Lower lobe of right lung (tissue), 2 donors: Measurements from ENCODE around the gene MYO1D. TPM values are rescaled to one million over a fixed set of nuclear protein-coding genes. Genes with fewer than 3 reads are reported as not detected.
"Not testable (repeated sequence)": the region's sequence is repeated elsewhere in the genome, so short reads cannot be mapped to it uniquely, and the experiment has no call there.

Source experiments
- ATAC-seq, 2 donors: fragments of 200-7000 bp; cut with Tn5 transposase; one replicate each; pipeline ENCODE4 v1.9.1; 2020 to 2022; ENCODE audit warnings: mild to moderate bottlenecking in 2 of 2, moderate library complexity in 2 of 2
- DNase-seq: peaks from one replicate; pipeline ENCODE4 v3.0.0-alpha.2; 2020
- H3K27ac ChIP-seq: fragments of 200-600 bp; one replicate; pipeline ENCODE4 v1.8.0; 2022
- H3K27me3 ChIP-seq: fragments of 200-600 bp; one replicate; pipeline ENCODE4 v1.8.0; 2022; ENCODE audit warnings: low read depth
- H3K36me3 ChIP-seq: fragments of 200-600 bp; one replicate; pipeline ENCODE4 v1.8.0; 2022; ENCODE audit warnings: mild to moderate bottlenecking
- H3K4me1 ChIP-seq: fragments of 200-600 bp; one replicate; pipeline ENCODE4 v1.8.0; 2022
- H3K4me3 ChIP-seq: fragments of 200-600 bp; one replicate; pipeline ENCODE4 v1.8.0; 2022; ENCODE audit warnings: mild to moderate bottlenecking
- H3K9me3 ChIP-seq: fragments of 200-600 bp; one replicate; pipeline ENCODE4 v1.8.0; 2022
- intact Hi-C: fragments of 100-400 bp; cut with DNase I; formaldehyde crosslinking; loops from one replicate; pipeline ENCODE4 v1.11.0; 2022
- total RNA-seq: library from RNA; stranded (reverse); fragmentation: NEBNext Ultra II Directional; extraction: Animal tissue kit (Norgen Biotek cat#: 25700); gene quantifications from one replicate; pipeline ENCODE4 v1.2.1, GENCODE V29; 2021
- TF ChIP-seq, protein P1 (sequence below): fragments of 200-600 bp; IDR thresholded peaks from one replicate; pipeline ENCODE4 v1.8.0; 2022; ENCODE audit warnings: antibody characterized with exemption, mild to moderate bottlenecking
- donor health status: DM: no; HTN: yes; CAD: no; lungs with severe emphysema.

Gene MYO1D
- total RNA-seq, 1 donor from 2014 or later, result 58.0 TPM

DNA sequence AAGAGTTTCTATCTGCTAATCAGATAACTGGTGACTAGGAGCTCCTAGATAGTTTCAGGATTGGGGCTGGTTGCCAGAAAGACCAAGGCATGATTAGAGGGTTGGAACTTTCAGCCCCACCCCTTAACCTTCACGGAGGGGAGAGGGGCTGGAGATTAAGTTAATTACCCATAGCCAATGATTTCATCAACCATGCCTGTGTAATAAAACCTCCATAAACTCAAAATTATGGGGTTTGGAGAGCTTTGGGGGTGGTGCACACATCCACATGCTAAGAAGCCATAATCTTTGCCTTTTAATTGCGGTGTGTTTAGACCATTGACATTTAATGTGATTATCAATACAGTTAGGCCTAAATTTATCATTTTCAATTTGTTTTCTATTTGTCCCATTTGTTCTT lies 228.5 kb downstream of the MYO1D start:
- H3K27me3 ChIP-seq, result no peaks in the 10 kb centered on the region
- TF ChIP-seq, protein P1, sequence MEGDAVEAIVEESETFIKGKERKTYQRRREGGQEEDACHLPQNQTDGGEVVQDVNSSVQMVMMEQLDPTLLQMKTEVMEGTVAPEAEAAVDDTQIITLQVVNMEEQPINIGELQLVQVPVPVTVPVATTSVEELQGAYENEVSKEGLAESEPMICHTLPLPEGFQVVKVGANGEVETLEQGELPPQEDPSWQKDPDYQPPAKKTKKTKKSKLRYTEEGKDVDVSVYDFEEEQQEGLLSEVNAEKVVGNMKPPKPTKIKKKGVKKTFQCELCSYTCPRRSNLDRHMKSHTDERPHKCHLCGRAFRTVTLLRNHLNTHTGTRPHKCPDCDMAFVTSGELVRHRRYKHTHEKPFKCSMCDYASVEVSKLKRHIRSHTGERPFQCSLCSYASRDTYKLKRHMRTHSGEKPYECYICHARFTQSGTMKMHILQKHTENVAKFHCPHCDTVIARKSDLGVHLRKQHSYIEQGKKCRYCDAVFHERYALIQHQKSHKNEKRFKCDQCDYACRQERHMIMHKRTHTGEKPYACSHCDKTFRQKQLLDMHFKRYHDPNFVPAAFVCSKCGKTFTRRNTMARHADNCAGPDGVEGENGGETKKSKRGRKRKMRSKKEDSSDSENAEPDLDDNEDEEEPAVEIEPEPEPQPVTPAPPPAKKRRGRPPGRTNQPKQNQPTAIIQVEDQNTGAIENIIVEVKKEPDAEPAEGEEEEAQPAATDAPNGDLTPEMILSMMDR, result no peak
- H3K4me1 ChIP-seq, result no peaks in the 10 kb centered on the region
- no peak overlapping the region for H3K27ac ChIP-seq
- H3K4me3 ChIP-seq, result no peak overlapping the region
- peaks cover 10% of the 10 kb centered on the region for H3K9me3 ChIP-seq
- intact Hi-C loops, result no loop called here
- H3K36me3 ChIP-seq, result peaks cover 23% of the 10 kb centered on the region
- ATAC-seq (no peak), DNase-seq (no peak)

DNA sequence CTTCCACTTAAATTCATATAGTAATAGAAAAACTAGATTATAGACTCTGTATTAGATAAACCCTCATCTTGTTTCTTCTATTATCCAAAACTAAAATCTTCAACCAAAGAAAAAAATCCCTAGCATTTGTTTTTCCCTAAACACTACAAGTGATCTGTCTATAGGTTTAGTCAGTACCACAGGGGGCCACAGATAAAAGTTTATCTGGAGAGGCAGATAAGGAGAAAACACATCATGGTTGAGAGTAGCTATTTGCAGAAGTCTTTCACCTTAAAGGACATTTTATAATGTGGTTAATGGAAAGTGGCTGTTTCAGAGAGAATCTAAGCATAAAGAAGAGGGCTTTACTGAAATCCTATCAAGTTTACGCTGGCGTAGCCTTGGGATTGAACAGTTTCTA lies 230.0 kb downstream of the MYO1D start:
- intact Hi-C loops, result no loop called here
- peaks cover 10% of the 10 kb centered on the region for H3K9me3 ChIP-seq
- no peak overlapping the region for H3K4me3 ChIP-seq
- TF ChIP-seq, protein P1, result no peak
- peaks cover 11% of the 10 kb centered on the region for H3K36me3 ChIP-seq
- ATAC-seq (no peak), DNase-seq (no peak)
- no peaks in the 10 kb centered on the region for H3K4me1 ChIP-seq
- no peak overlapping the region for H3K27ac ChIP-seq
- H3K27me3 ChIP-seq, result no peaks in the 10 kb centered on the region

DNA sequence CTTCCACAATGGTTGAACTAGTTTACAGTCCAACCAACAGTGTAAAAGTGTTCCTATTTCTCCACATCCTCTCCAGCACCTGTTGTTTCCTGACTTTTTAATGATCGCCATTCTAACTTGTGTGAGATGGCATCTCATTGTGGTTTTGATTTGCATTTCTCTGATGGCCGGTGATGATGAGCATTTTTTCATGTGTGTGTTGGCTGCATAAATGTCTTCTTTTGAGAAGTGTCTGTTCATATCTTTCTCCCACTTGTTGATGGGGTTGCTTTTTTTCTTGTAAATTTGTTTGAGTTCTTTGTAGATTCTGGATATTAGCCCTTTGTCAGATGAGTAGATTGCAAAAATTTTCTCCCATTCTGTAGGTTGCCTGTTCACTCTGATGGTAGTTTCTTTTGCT lies 235.4 kb downstream of the MYO1D start:
- intact Hi-C loops, H3K36me3 ChIP-seq, H3K4me1 ChIP-seq, H3K27me3 ChIP-seq, ATAC-seq, DNase-seq, H3K9me3 ChIP-seq, H3K4me3 ChIP-seq, H3K27ac ChIP-seq: not testable (repeated sequence)

DNA sequence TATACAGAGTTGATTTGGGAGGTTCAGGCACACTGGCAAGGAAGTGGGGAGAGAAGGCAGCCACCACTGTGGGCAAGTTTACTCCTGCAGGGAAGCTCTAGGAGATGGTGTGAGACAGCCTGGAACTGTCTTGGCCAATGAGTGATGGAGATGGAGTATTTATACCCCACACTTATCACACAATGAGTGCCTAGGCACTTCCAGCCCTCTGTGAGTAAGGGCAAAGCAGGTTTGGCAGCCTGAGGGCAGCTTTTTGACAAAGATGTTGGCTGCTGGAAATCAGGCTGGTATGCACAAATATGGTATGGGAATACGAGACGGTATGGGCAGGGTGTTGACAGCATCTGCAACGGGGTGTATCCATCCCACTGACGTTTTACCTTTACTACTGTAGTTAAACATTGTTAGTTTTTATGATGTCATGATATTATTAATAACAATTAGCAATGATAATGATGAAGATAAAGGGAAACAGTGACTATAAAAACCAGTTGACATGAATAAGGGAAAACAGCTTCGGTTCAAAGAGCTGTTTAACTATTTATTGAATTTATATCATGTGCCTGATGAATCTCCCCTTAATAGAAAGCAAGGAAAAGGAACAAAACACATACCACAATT lies 240.2 kb downstream of the MYO1D start:
- Histone ChIP-seq H3K27me3 (no peaks in the 10 kb centered on the region), H3K4me3 (no peak overlapping the region), H3K9me3 (no peaks in the 10 kb centered on the region), H3K4me1 (no peaks in the 10 kb centered on the region), H3K27ac (no peak overlapping the region), H3K36me3 (no peaks in the 10 kb centered on the region)
- intact Hi-C loops, result no loop called here
- TF ChIP-seq, protein P1, result no peak
- ATAC-seq (no peak), DNase-seq (no peak)

DNA sequence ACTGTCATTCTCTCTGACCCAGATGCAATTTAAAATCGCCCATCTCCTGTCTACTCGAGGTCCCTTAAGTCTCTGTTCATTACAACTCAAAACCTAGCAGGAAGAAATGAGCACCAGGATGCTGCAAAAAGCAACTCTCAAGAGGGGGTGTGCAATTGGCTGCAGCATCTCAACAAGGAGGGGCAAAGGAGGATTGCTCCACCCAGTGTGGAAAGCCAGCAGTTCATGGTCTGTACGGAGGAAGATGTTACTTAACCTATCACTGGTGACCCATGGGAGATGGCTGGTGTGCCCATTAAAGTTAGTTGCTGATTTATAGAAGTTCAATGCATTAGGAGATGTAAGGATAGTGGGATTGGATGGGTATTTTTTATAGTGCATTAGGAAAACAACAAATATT lies 242.8 kb downstream of the MYO1D start:
- TF ChIP-seq, protein P1, result no peak
- no peak overlapping the region for H3K27ac ChIP-seq

DNA sequence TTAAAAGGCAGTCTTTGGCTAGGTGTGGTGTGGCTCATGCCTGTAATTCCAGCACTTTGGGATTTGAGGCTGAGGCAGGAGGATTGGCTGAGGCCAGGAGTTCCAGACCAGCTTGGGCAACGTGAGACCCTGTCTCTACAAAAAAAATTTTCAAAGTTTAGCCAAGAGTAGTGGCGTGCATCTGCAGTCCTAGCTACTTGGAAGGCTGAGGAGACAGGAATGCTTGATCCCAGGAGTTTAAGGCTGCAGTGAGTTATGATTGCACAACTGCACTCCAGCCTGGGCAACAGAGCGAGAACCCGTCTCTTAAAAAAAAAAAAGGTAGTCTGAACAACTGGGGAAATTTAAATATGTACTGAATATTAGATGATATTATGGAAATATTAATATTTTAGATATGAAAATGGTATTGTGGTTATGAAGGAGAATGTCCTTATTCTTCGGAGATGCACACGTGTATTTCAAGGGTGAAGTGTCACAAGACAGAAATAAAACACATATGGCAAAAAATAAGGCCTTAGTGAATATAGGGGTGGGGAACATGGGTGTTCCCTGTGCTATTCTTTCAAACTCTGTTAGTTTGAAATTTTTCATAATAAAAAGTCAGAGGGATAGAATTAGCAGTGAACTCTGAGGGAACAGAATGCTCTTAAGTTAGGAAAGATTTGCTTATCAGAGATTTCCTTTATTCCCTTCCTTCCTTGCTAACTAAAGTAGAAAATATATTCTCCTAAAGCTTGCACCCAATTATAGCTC lies 245.4 kb downstream of the MYO1D start:
- Histone ChIP-seq H3K27me3 (no peaks in the 10 kb centered on the region), H3K27ac (no peak overlapping the region), H3K4me1 (no peaks in the 10 kb centered on the region), H3K4me3 (no peak overlapping the region), H3K9me3 (no peaks in the 10 kb centered on the region), H3K36me3 (no peaks in the 10 kb centered on the region)
- intact Hi-C loops, result no loop called here
- TF ChIP-seq, protein P1, result no peak
- ATAC-seq, result no peak
- DNase-seq, result no peak

More for the DNA sequence above, 242.8 kb downstream of the MYO1D start:
- Histone ChIP-seq H3K4me1 (no peaks in the 10 kb centered on the region), H3K36me3 (no peaks in the 10 kb centered on the region), H3K27me3 (no peaks in the 10 kb centered on the region), H3K4me3 (no peak overlapping the region), H3K9me3 (no peaks in the 10 kb centered on the region)
- ATAC-seq (no peak), DNase-seq (no peak)
- intact Hi-C loops, result no loop called here
